GM18526 (cell line): ENCODE results near the gene PRKCSH.

ENCODE experiments used
- POLR2A ChIP-seq: IDR thresholded peaks from 3 replicates; pipeline ENCODE4 v1.6.1; 2011; ENCODE audit not compliant: insufficient read length; ENCODE audit errors: extremely low read depth

The PRKCSH gene

GRCh38 chr19:11414544-11414943 is 20.9 kb upstream of the PRKCSH start:
- no peak for TF ChIP-seq POLR2A

DNA sequence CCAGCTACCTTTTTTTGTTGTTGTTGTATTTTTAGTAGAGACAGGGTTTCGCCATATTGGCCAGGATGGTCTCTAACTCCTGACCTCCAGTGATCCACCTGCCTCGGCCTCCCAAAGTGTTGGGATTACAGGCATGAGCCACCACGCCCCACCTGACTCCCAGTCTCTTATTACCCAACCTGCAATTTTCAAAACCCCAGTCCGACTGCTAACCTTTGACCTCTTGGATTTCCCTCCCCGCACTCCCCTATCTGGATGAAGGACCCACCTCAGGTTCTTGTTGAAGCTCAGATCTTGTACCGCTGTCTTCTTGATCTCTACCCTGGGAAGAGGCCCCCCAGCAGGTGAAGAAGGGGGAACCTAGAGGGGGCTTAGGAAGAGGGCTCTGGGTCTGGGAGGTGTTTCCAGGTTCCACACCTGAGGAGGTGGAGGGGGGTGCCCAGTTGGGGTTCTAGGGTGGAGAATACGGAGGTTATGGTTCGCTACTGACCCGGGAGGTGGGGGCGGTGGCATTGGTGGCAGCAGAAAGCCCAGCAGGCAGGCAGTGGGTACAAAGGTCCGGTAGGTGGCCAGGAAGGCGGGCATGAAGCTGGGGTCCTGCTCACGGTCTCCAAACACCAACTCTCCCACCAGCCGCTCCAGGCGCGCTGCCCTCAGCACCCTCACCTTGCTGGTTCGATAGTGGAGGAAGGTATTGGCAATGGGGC is 18.9 kb upstream of the PRKCSH start:
- TF ChIP-seq POLR2A: no peak

DNA sequence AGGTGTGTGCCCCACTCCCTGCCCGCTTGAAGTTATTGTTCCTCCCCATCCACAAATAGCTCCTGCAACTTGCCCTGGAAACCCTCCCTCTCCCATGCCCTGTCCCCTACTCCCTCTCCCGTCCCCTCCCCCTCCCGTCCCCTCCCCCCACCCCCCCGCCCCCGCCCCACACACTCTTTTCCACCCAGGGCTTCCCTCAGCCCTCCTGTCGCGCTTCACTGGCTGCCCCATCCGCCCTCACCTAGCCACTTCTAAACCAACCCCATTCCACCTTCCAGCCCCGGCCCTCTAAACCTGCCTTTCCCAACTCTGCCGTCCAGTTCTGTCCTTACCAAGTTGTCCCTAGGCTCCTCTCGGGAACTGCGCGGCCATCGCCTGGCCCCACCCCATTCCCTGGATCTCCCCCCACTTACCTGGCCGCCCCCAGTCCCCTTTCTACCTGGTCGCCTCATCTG is 17.3 kb upstream of the PRKCSH start:
- TF ChIP-seq POLR2A: no peak

GRCh38 chr19:11418549-11419506 is 16.6 kb upstream of the PRKCSH start, which contains the start of gene RGL3:
Gene RGL3 (minus strand): TSS chr19:11419314. CDS start chr19:11419278, 36 bp downstream.
- TF ChIP-seq POLR2A: no peak

- no peak for TF ChIP-seq POLR2A
Measured at GRCh38 chr19:11420429-11421370, 14.7 kb upstream of the PRKCSH start.

DNA sequence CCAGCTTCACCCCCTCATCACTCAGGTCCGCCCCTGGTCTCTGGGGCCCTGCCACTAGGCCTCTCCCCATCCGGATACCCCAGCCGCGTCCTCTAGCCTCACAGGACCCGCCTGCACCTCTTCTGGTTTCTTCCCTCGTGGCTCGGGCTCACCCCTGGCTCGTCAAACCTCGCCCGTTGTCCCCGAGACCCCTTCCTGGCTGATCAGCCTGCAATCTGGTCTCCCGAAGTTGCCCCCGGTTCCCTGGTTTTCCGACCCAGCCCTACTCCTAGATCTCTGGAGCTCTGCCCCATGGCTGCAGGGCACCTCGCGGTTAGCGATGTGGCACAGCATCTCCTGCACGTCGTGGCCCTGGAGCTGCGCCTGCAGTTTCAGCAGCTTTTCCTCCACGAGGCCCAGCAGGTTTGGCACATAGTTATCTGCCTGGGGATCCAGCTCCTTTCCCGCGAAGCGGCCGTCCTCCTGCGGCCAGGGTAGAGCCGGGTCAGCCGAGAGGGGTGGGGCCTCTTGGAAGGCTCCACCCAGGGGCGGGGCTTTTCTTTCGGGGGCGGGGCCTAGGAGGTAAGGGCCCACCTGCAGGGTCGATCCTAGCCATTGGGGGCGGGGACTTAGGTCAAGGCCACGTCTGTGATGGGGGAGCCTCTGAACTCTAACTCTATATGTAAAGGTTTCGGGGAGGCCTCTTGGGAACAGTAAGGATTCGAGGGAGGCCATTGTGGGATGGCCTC is 13.9 kb upstream of the PRKCSH start:
- TF ChIP-seq POLR2A: no peak

GRCh38 chr19:11422163-11423065 is 13.0 kb upstream of the PRKCSH start:
- TF ChIP-seq POLR2A: no peak

DNA sequence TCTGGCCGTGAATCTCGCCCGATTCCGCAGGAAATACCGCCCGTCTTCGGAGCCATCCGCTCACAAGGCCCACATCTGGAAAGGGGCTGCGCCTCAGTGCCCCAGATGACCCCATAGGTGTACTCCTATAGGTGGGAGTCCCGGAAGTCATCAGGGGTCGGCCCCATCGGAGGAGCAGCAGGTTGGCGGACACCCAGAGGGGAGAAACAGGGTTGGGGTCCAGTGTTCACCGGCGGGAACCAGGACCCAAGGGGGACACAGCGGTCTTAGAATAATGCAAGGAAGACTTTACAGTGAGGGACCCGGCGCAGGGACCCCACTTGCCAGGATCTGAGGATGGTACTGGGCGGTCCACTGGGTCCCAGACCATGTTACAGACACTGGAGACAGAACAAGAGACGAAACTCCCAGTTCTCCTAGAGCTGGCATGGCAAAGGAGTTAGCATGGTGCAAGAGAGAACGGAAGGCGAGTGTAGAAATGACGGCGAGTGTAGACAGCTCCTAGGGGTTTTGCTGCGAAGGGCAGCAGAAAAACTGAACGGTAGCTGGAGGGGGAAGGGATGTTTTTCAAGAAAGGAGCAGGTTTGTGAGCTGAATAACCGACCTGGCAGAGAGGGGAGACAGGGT is 12.2 kb upstream of the PRKCSH start:
- no peak for TF ChIP-seq POLR2A

GRCh38 chr19:11423791-11424181 is 11.6 kb upstream of the PRKCSH start:
- TF ChIP-seq POLR2A: no peak

DNA sequence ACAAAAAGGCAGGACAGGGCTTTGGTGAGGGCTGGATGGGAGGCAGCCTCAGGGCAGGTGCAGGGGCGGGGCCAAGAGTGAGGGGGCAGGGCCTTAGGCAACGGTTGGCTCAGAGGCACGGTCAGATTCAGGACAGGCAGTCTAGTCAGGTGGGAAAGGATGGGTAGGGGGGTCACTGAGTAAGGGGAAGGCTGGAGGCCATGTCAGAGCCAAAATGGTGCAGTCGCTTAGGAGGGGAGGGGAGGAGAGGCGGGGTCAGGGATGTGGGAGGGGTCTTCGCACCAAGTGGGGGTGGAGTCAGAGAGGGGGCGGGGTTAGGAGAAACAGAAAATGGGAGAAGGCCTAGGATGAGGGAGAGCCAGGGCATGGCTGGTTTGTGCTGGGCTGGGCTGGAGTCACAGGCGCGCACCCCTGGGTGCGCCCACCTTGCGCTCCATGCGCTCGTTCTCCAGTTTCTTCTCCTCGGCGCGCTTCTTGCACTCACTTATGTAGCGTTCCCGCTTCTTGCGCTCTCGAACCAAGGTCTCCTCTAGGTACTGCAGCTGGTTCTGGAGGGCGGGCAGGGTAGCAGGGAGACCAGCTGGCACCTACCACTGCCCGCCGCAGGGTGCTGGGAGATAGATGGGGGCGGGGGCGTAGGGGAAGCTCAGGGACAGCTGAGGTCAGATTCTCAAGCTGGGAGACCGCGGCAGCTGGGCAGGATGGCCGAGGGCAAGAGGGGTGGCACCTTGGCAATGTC is 9.5 kb upstream of the PRKCSH start:
- no peak for TF ChIP-seq POLR2A

- no peak for TF ChIP-seq POLR2A
Measured at GRCh38 chr19:11426656-11427055, 8.8 kb upstream of the PRKCSH start.

DNA sequence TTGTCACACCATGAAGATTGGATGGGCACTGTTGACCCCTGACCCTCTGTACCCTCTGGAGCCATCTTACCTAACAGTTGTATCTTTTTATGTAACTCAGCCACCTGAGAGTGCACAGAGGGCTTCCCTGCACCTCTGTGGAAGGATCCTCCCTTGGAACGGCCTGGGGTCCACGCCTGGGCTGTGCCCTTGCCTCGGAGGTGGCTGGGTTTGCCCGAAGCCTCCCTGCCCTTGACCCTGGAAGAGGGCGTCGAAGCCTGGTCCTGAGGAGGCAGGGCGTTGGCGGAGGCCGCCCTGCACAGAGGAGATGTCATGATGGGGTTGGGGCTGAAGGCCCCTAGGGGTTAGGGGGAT is 755 bp upstream of the PRKCSH start:
- no peak for TF ChIP-seq POLR2A
